Chondrocyte (in vitro differentiated cells): ENCODE data around the gene HMCN2. TPM values are rescaled to one million over a fixed set of nuclear protein-coding genes. Genes with fewer than 3 reads are reported as not detected.

Source experiments
- DNase-seq: peaks from one replicate; pipeline ENCODE4 v3.0.0; 2021; ENCODE audit warnings: mixed read lengths, low spot score
- H3K27ac Mint-ChIP-seq: one replicate; pipeline ENCODE4 v1.8.0; 2021; ENCODE audit warnings: mild to moderate bottlenecking, moderate library complexity, mixed read lengths; ENCODE audit not compliant: unreplicated experiment
- H3K27me3 Mint-ChIP-seq: 2 replicates; pipeline ENCODE4 v1.8.0; 2021; ENCODE audit warnings: low read depth, mixed read lengths
- H3K36me3 Mint-ChIP-seq: 2 replicates; pipeline ENCODE4 v1.8.0; 2021; ENCODE audit warnings: low read depth, mixed read lengths
- H3K4me1 Mint-ChIP-seq: 2 replicates; pipeline ENCODE4 v1.8.0; 2021; ENCODE audit warnings: low read depth, mild to moderate bottlenecking, mixed read lengths
- H3K4me3 Mint-ChIP-seq: one replicate; pipeline ENCODE4 v1.8.0; 2021; ENCODE audit warnings: mild to moderate bottlenecking, moderate library complexity, mixed read lengths; ENCODE audit not compliant: unreplicated experiment
- H3K9me3 Mint-ChIP-seq: 2 replicates; pipeline ENCODE4 v1.8.0; 2021; ENCODE audit warnings: low read depth, mixed read lengths
- CTCF ChIP-seq: fragments of 200-600 bp; sonication (generic); IDR thresholded peaks from 2 replicates; pipeline ENCODE4 v1.5.0; 2021; ENCODE audit warnings: antibody characterized with exemption, mild to moderate bottlenecking, moderate library complexity
- total RNA-seq: library from RNA; stranded (reverse); gene quantifications from 3 replicates; pipeline ENCODE4 v1.2.1, GENCODE V29; 2021

Gene HMCN2
- total RNA-seq, 1 donor from 2014 or later = 0.05 TPM

GRCh38 chr9:130377612-130378011 is 112.1 kb downstream of the HMCN2 start:
- no peak for TF ChIP-seq CTCF
- no peaks in the 10 kb centered on the region for H3K9me3 Mint-ChIP-seq
- no peaks in the 10 kb centered on the region for H3K36me3 Mint-ChIP-seq
- H3K27me3 Mint-ChIP-seq = peaks cover 22% of the 10 kb centered on the region
- no peaks in the 10 kb centered on the region for H3K4me1 Mint-ChIP-seq
- H3K4me3 Mint-ChIP-seq = no peak overlapping the region
- no peak for DNase-seq
- no peak overlapping the region for H3K27ac Mint-ChIP-seq

GRCh38 chr9:130378875-130379648 is 113.5 kb downstream of the HMCN2 start:
- Mint-ChIP-seq H3K4me3 (no peak overlapping the region), H3K27ac (no peak overlapping the region), H3K36me3 (no peaks in the 10 kb centered on the region), H3K27me3 (peaks cover 18% of the 10 kb centered on the region), H3K9me3 (no peaks in the 10 kb centered on the region), H3K4me1 (no peaks in the 10 kb centered on the region)
- TF ChIP-seq CTCF = no peak
- no peak for DNase-seq

- Mint-ChIP-seq H3K27ac (no peak overlapping the region), H3K4me1 (no peaks in the 10 kb centered on the region), H3K27me3 (peaks cover 23% of the 10 kb centered on the region), H3K36me3 (no peaks in the 10 kb centered on the region), H3K4me3 (no peak overlapping the region), H3K9me3 (no peaks in the 10 kb centered on the region)
- DNase-seq = no peak
- TF ChIP-seq CTCF = no peak
Observed at GRCh38 chr9:130379649-130379970, 114.0 kb downstream of the HMCN2 start.

- Mint-ChIP-seq H3K4me1 (no peaks in the 10 kb centered on the region), H3K27ac (no peak overlapping the region), H3K36me3 (no peaks in the 10 kb centered on the region), H3K27me3 (peaks cover 21% of the 10 kb centered on the region), H3K9me3 (no peaks in the 10 kb centered on the region), H3K4me3 (no peak overlapping the region)
- no peak for TF ChIP-seq CTCF
- no peak for DNase-seq
Observed at GRCh38 chr9:130380920-130381469, 115.4 kb downstream of the HMCN2 start.

GRCh38 chr9:130381660-130382059 is 116.1 kb downstream of the HMCN2 start:
- Mint-ChIP-seq H3K36me3 (no peaks in the 10 kb centered on the region), H3K27ac (no peak overlapping the region), H3K9me3 (no peaks in the 10 kb centered on the region), H3K27me3 (peaks cover 23% of the 10 kb centered on the region), H3K4me3 (no peak overlapping the region), H3K4me1 (no peaks in the 10 kb centered on the region)
- DNase-seq = no peak
- TF ChIP-seq CTCF = no peak
